Fibroblast of pulmonary artery (primary cell): ENCODE results near the gene MRPL46.
"Not testable (repeated sequence)": the region's sequence is repeated elsewhere in the genome, so short reads cannot be mapped to it uniquely, and the experiment has no call there.

ENCODE experiments used
- DNase-seq: peaks from one replicate; pipeline ENCODE4 v3.0.0-alpha.2; 2010; ENCODE audit warnings: low read depth
- H3K4me3 ChIP-seq: replicated peaks from 2 replicates; pipeline ENCODE4 v1.5.1; 2011; ENCODE audit warnings: low read depth, mild to moderate bottlenecking, control low read depth, low read length, moderate library complexity
- CTCF ChIP-seq: IDR thresholded peaks from 2 replicates; pipeline ENCODE4 v1.5.1; 2011; ENCODE audit warnings: mild to moderate bottlenecking, control low read depth, low read length, inconsistent platforms; ENCODE audit errors: missing control alignments

The MRPL46 gene

DNA sequence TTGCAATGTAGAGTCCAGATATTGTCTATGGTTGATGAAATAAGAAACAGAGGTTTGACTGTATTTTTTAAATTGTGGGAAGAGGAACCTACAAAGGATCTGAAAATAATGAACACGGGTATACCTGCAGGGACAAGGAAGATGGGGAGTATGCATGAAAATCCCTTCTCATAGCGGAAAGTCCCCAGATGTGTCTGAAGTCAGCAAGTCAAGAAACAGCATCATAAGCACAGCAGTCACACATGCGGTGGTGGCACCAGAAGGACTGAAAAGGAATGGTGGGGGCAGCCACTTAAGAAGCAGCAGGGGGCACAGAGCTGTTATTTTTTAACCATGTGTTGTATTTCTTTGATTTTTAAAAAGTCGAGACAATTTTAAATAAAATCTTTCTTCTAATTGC is 5.0 kb upstream of the MRPL46 start:
- no peak for TF ChIP-seq CTCF
- DNase-seq = no peak
- no peak overlapping the region for H3K4me3 ChIP-seq

DNA sequence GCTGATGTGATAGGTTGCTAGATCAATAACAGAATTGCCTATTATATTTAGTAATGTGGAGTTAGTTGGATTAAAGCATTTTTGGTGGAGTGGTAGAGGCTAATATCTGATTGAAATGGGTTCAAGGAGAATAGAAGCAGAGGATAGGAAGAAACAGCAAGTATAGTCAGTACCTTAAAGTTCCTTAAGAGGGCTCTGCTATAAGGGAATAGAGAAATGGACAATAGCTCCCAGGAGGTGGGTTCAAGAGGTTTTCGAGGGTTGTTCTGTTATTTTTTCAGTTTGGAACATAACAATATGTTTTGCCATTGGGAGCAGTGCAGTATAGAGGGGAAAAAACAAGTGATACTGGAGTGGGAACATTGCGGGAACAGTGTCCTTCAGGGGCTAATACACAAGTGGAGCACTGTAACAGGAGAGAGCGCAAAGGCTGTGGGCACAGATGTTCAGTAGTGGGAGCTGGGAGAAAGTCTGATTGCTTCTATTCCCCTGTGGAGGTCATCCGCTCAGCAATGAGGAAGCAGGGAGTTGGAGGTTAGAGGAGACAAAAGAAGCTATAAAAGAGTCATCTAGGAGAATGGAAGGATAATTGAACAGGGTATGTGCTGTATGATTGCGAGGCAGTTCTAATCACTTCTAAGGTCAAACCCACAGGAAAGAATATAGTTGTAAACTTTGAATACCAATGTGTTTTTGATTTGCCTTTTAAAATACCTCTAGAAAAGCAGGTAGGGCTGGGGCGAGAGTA is 3.6 kb upstream of the MRPL46 start:
- no peak for TF ChIP-seq CTCF
- DNase-seq = no peak
- H3K4me3 ChIP-seq = no peak overlapping the region

- no peak for DNase-seq
- H3K4me3 ChIP-seq = no peak overlapping the region
- no peak for TF ChIP-seq CTCF
Observed at GRCh38 chr15:88469321-88469720, 2.1 kb upstream of the MRPL46 start.

GRCh38 chr15:88468721-88469120 is 1.5 kb upstream of the MRPL46 start:
- H3K4me3 ChIP-seq = peak overlapping the region; percentile 83
- DNase-seq = not testable (repeated sequence)

GRCh38 chr15:88467935-88468528 is 844 bp upstream of the MRPL46 start:
- TF ChIP-seq CTCF = peak; percentile 43
- peak; percentile 21 for DNase-seq
- H3K4me3 ChIP-seq = peak overlapping the region; percentile 83

DNA sequence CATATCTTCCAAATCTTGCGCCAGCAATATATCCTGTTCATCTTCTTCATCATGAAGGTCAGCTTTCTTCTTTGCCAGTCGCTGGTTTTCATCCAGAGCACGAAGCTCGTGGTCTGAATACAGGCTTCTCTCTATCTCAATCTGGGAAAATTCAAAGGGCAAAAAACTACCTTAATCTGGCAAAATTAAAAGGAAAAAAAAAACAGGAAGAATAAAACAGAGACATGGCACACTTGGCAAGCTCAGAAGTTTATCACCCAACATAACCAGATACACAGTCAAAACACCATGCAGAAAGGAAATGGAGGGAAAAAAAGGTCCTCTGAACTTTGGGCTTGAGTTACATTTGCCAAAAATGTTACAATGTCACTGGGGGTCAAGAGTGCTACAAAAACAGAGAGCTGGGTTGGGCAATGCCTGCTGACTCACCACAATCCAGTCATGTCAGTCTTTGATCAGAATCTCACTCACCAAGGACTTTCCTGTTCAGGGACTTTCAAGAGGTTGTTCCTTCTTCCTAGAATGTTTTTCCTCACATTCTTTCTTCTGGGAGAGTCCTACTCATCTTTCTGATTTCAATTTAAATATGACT is 1.5 kb downstream of the MRPL46 start:
- no peak overlapping the region for H3K4me3 ChIP-seq

More for the DNA sequence above, 1.5 kb downstream of the MRPL46 start:
- peak; percentile 51 for DNase-seq
- no peak for TF ChIP-seq CTCF
